Stimulated activated memory B cell treated with anti-CD40 and anti-IgM and Interleukin-4, amounts not matched to agents 10 μg/mL and 1 μg/mL and 100 μg/mL, for 72 hours (primary cell): ENCODE results near the gene MYO7B.

ENCODE experiments used
- ATAC-seq: fragments of 150-1000 bp; cut with Tn5 transposase; 2 replicates; pipeline ENCODE4 v1.10.0; 2021
- H3K27ac Mint-ChIP-seq: one replicate; pipeline ENCODE4 v1.8.0; 2022; ENCODE audit warnings: mild to moderate bottlenecking, mixed read lengths
- H3K27me3 Mint-ChIP-seq: one replicate; pipeline ENCODE4 v1.8.0; 2022; ENCODE audit warnings: mixed read lengths
- H3K36me3 Mint-ChIP-seq: one replicate; pipeline ENCODE4 v1.8.0; 2022; ENCODE audit warnings: mixed read lengths
- H3K4me1 Mint-ChIP-seq: one replicate; pipeline ENCODE4 v1.8.0; 2022; ENCODE audit warnings: mixed read lengths
- H3K4me3 Mint-ChIP-seq: one replicate; pipeline ENCODE4 v1.8.0; 2022; ENCODE audit warnings: mild to moderate bottlenecking, moderate library complexity, mixed read lengths
- H3K9me3 Mint-ChIP-seq: one replicate; pipeline ENCODE4 v1.8.0; 2022; ENCODE audit warnings: mixed read lengths

The MYO7B gene

GRCh38 chr2:127609031-127609751, 73.7 kb downstream of the MYO7B start:
- peaks cover 30% of the 10 kb centered on the region for H3K4me1 Mint-ChIP-seq
- peaks cover 14% of the 10 kb centered on the region for H3K9me3 Mint-ChIP-seq
- peaks cover 13% of the 10 kb centered on the region for H3K36me3 Mint-ChIP-seq
- no peak overlapping the region for H3K27ac Mint-ChIP-seq
- H3K27me3 Mint-ChIP-seq = no peaks in the 10 kb centered on the region
- no peak overlapping the region for H3K4me3 Mint-ChIP-seq
- no peak for ATAC-seq

GRCh38 chr2:127609818-127610217, 74.3 kb downstream of the MYO7B start:
- Mint-ChIP-seq H3K27ac (no peak overlapping the region), H3K27me3 (no peaks in the 10 kb centered on the region), H3K9me3 (peaks cover 14% of the 10 kb centered on the region), H3K4me3 (no peak overlapping the region), H3K4me1 (peaks cover 30% of the 10 kb centered on the region), H3K36me3 (peaks cover 13% of the 10 kb centered on the region)
- no peak for ATAC-seq

DNA sequence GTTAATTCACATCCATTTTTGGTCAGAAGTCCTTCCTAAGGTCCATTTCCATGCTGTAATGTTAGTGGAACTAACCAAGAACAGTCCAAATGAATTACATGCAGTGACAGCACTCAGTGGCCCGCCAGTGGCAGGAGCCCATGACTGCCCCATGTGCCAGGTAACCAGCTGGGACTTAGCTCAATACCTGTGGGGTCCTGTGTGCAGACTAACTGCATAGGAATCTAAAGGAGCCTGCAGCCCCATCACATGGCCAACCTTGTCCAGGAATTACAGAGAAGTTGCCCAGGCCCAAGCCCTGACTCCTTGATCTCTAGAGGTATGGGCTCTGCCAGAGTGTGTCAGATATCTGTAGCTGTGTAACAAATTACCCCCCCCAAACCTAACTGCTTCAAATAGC, 75.1 kb downstream of the MYO7B start:
- ATAC-seq = no peak
- no peak overlapping the region for H3K27ac Mint-ChIP-seq
- no peak overlapping the region for H3K4me3 Mint-ChIP-seq
- H3K4me1 Mint-ChIP-seq = peaks cover 27% of the 10 kb centered on the region
- H3K36me3 Mint-ChIP-seq = peaks cover 13% of the 10 kb centered on the region
- peaks cover 14% of the 10 kb centered on the region for H3K9me3 Mint-ChIP-seq
- H3K27me3 Mint-ChIP-seq = no peaks in the 10 kb centered on the region

DNA sequence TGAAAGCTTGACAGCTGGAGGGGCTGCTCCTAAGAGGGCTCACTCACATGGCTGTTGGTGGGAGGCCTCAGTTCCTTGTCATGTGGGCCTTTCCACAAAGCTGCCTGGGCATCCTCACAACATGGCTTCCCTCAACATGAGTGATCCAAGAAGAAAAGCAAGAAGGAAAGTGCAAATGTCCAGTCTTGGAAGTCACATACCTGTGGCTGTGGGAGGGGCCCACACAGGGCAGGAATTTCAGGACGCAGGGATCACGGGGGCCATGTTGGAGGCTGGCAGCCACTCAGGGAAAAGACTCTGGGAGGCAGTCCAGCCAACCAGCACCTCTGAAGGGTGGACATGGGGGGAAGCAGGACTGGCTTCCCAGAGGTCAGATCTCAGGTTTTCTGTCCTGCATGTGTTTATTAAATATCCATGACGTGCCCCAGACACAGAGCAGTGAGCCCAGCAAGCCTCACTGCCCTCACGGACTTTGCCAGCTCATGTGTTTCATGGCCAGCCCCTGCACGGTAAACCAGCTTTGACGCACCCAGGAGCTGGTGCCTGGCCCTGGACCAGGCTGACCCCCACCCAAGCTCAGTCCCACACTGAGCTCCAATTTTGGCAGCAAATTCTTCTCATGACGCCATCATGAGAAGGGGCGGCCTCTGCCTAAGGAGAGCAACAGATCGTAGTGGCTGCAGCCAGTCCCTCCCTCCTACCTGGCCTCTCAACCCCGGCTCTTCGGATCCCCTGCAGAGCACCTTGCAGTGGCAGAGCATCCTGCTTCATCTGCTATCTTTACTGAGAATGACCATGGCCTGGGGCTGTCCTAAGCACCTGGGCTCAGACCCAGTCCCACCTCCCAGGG, 75.8 kb downstream of the MYO7B start:
- Mint-ChIP-seq H3K27ac (no peak overlapping the region), H3K9me3 (peaks cover 14% of the 10 kb centered on the region), H3K4me1 (peaks cover 20% of the 10 kb centered on the region), H3K27me3 (no peaks in the 10 kb centered on the region), H3K36me3 (peaks cover 13% of the 10 kb centered on the region), H3K4me3 (no peak overlapping the region)
- no peak for ATAC-seq

- Mint-ChIP-seq H3K4me1 (peaks cover 10% of the 10 kb centered on the region), H3K4me3 (no peak overlapping the region), H3K27me3 (no peaks in the 10 kb centered on the region), H3K27ac (no peak overlapping the region), H3K36me3 (peaks cover 13% of the 10 kb centered on the region), H3K9me3 (peaks cover 14% of the 10 kb centered on the region)
- ATAC-seq = no peak
These were observed 76.8 kb downstream of the MYO7B start for GRCh38 chr2:127612111-127612822.

- H3K4me1 Mint-ChIP-seq = peaks cover 6% of the 10 kb centered on the region
- H3K4me3 Mint-ChIP-seq = no peak overlapping the region
- ATAC-seq = no peak
- peaks cover 20% of the 10 kb centered on the region for H3K9me3 Mint-ChIP-seq
- no peaks in the 10 kb centered on the region for H3K27me3 Mint-ChIP-seq
- H3K36me3 Mint-ChIP-seq = peaks cover 13% of the 10 kb centered on the region
- no peak overlapping the region for H3K27ac Mint-ChIP-seq
These were observed 78.8 kb downstream of the MYO7B start for GRCh38 chr2:127614246-127614645.

GRCh38 chr2:127614731-127615130, 79.2 kb downstream of the MYO7B start:
- peaks cover 10% of the 10 kb centered on the region for H3K4me1 Mint-ChIP-seq
- H3K27ac Mint-ChIP-seq = no peak overlapping the region
- ATAC-seq = no peak
- H3K36me3 Mint-ChIP-seq = peaks cover 13% of the 10 kb centered on the region
- H3K27me3 Mint-ChIP-seq = no peaks in the 10 kb centered on the region
- H3K9me3 Mint-ChIP-seq = peaks cover 20% of the 10 kb centered on the region
- H3K4me3 Mint-ChIP-seq = no peak overlapping the region

DNA sequence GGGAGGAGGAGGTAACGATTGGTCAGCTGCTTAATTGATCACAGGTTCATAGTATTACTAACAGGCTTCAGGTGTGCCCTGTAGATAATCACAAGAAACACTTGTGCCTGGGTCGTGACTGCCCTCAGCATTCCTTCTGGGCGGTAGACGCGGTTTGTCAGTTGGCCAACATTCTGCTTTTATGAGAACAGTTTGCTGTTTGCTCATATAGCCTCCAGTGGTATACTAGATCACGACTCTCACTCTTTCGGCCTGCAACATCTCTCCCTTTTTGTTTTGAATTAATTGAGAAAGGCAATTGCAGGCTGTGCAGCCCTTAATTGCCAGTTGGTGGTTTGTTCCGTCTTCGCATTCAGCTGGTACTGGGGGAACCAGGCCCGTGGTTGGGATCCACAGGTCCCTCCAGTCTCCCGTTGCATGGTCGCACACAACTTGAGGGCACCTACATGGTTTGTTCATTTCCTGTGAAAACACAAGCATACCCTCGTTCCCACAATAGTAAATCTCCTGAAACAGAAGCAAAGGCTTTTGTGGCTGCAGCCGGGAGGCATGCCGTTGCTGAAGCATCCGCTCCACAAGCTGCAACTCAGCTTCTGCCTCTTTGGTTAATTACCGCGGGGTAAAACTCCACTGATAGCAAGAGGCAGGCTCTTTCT, 80.2 kb downstream of the MYO7B start:
- no peak overlapping the region for H3K27ac Mint-ChIP-seq
- peaks cover 20% of the 10 kb centered on the region for H3K9me3 Mint-ChIP-seq
- no peak overlapping the region for H3K4me3 Mint-ChIP-seq
- H3K36me3 Mint-ChIP-seq = peaks cover 13% of the 10 kb centered on the region
- H3K4me1 Mint-ChIP-seq = peaks cover 20% of the 10 kb centered on the region
- ATAC-seq = no peak
- H3K27me3 Mint-ChIP-seq = no peaks in the 10 kb centered on the region

GRCh38 chr2:127618551-127619202, 83.2 kb downstream of the MYO7B start:
- Mint-ChIP-seq H3K36me3 (peaks cover 4% of the 10 kb centered on the region), H3K27me3 (no peaks in the 10 kb centered on the region), H3K4me3 (no peak overlapping the region), H3K4me1 (peaks cover 48% of the 10 kb centered on the region), H3K27ac (peak overlapping the region; percentile 40), H3K9me3 (peaks cover 10% of the 10 kb centered on the region)
- no peak for ATAC-seq

DNA sequence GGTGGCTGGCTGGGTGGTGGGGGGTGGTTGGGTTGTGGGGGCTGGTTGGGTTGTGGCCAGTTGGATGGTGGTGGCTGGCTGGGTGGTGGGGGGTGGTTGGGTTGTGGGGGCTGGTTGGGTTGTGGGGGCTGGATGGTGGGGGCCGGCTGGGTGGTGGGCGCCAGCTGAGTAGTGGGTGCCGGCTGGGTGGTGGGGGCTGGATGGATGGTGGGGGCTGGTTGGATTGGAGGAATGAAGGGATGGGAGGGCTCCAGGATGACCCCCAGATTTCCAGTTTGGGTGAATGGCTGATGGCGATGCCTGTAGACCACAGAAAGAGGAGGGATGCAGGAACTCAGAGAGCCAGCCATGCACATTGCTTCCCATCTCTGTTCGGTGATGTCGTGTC, 83.7 kb downstream of the MYO7B start:
- Mint-ChIP-seq H3K27me3 (no peaks in the 10 kb centered on the region), H3K27ac (peak overlapping the region; percentile 42), H3K36me3 (no peaks in the 10 kb centered on the region), H3K4me3 (no peak overlapping the region), H3K4me1 (peaks cover 53% of the 10 kb centered on the region), H3K9me3 (peaks cover 6% of the 10 kb centered on the region)
- ATAC-seq = no peak

- H3K27me3 Mint-ChIP-seq = no peaks in the 10 kb centered on the region
- no peaks in the 10 kb centered on the region for H3K36me3 Mint-ChIP-seq
- H3K4me1 Mint-ChIP-seq = peaks cover 60% of the 10 kb centered on the region
- ATAC-seq = peak; percentile 63
- H3K27ac Mint-ChIP-seq = peak overlapping the region; percentile 42
- peak overlapping the region; percentile 57 for H3K4me3 Mint-ChIP-seq
- H3K9me3 Mint-ChIP-seq = peaks cover 6% of the 10 kb centered on the region
These were observed 84.6 kb downstream of the MYO7B start for GRCh38 chr2:127619877-127620705.

DNA sequence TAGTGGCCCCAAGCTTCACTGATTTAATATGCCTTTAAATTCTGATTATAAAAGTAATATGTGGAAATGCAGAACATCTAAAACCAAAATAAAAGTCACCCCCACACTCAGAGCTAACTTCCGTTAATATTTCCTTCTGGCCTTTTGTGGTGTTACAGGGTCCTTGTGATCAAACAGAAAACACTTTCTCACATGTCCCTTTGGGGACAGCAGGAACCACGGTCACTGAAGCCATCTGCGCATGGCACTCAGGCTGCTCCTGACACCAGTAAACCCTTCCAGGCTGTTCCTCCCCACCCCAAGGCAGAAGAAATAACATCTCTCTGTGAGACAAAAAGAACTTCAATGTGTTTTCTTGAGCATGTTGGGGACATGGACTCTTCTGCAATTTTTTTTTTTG, 85.4 kb downstream of the MYO7B start:
- peaks cover 62% of the 10 kb centered on the region for H3K4me1 Mint-ChIP-seq
- no peaks in the 10 kb centered on the region for H3K36me3 Mint-ChIP-seq
- no peak overlapping the region for H3K4me3 Mint-ChIP-seq
- peaks cover 6% of the 10 kb centered on the region for H3K9me3 Mint-ChIP-seq
- peak; percentile 77 for ATAC-seq
- H3K27ac Mint-ChIP-seq = peak overlapping the region; percentile 9
- H3K27me3 Mint-ChIP-seq = no peaks in the 10 kb centered on the region

DNA sequence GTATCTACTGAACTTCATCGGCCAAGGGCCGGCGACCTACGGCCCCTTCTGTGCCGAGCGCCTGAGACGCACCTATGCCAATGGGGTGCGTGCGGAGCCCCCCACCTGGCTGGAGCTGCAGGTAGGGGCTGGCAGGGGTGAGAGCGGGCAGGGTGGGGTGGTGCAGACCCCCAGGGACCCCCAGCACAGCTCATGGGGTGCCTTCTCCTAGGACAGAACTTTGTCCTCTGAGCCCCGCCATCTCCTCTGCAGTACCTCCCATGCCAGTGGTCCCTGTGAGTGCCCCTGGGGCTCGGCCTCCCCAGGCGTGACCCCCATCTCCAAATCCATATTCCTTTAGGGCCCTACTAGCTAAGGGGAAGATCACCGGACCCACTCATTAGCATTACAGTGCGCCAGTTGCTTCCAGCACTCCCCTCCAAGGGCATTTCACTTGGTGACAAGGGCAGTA, 86.5 kb downstream of the MYO7B start:
- Mint-ChIP-seq H3K27ac (peak overlapping the region; percentile 9), H3K4me1 (peaks cover 74% of the 10 kb centered on the region), H3K4me3 (no peak overlapping the region), H3K27me3 (no peaks in the 10 kb centered on the region), H3K36me3 (no peaks in the 10 kb centered on the region), H3K9me3 (peaks cover 6% of the 10 kb centered on the region)
- ATAC-seq = no peak
